Superior temporal gyrus (tissue), 1 donor: ENCODE measurements around the gene DDX54.
"Not testable (repeated sequence)": the region's sequence is repeated elsewhere in the genome, so short reads cannot be mapped to it uniquely, and the experiment has no call there.

ENCODE experiments used
- DNase-seq: peaks from one replicate; pipeline ENCODE4 v3.0.0-alpha.2; 2016; ENCODE audit errors: extremely low spot score

The DDX54 gene

DNA sequence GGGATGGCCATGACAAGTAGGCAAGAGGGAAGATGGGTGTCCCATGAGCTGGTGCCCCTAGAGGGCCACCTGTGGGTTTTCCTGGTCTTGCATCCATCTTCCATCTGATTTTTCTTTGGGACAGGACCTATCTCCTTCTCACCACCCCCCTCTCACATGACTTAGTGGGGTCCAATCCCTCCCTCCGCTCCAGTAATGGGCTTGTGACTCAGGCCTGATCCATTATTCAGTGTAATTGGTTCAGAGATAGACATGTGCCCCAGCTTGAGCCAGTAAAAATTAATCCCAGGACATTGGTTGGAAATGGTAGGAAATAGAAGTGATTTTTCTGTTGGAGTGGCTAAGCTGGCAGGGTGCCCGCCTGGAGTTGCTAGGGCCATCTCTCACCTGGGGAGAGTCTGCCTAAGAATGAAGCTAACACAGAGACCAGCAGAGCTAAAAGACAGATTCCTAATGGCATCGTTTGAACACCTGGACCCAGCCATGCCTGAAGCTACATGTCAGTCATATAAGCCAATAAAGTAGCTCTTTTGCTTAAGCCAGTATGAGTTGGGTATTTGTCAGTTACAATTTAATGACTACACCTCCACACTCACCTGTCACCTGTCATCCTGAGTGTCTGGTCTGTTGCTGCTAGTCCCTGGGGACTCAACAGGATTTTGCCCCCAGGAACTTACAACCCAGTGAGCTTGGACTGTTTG lies 64.5 kb downstream of the DDX54 start:
- no peak for DNase-seq

DNA sequence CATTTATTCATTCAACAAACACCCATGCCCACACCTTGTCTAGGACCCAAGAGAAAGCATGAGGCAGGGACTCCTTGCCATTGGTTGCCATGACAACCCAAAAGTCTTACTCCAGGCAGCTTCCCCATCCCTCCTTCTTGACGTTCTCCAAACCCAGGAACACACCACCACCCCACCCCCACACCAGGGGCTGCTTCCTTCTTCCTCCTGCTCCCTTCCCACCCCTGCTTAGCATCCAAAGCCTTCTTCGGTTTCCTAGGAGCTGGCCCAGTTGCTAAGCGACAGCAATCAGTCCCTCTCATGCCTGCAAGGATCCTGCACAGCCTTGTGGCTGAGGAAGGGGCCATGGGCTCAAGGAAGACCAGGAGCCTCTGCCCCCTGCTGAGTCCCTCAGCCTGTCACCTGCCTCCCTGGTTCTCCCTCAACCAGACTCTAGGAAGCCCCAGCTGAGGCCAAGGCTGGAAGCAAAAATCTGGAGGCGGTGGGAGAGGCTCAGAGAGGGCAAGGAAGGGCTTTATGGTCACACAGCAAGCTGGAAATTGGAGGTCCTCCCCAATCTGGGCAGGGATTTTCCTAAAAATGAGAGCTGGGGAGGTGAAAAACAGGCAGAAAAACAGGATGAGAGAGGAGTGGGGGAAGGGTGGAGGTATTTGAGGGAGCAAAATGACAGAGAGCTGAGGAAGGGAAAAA lies 65.2 kb downstream of the DDX54 start:
- DNase-seq, result no peak

DNA sequence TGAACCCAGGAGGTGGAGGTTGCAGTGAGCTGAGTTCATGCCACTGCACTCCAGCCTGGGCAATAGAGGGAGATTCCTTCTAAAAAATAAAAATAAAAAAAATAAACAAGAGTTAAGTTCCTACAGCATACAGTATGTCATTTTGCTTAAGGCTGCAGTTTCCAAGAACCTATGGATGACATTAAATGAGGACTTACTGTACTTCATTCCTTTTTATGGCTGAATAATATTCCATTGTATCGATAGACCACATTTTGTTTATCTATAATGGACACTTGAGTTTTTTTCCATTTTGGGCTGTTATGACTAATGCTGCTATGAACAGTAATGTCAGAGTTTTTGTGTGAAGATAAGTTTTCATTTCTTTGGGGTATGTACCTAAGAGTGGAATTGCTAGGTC lies 67.1 kb downstream of the DDX54 start:
- DNase-seq, result no peak

DNA sequence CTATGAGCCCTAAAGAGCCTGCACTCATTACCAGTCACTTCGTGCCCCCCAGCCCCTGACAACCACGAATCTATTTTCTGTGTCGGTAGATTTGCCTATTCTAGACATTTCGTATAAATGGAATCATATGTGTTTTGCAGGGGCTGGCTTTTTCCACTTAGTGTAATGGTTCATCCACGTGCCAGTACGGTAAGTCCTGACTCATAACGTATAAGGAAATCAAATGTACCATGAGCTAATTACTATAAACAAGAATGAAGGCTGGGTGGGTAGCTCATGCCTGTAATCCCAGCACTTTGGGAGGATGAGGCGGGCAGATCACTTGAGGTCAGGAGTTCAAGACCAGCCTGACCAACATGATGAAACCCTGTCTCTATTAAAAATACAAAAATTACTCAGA lies 67.6 kb downstream of the DDX54 start:
- not testable (repeated sequence) for DNase-seq

DNA sequence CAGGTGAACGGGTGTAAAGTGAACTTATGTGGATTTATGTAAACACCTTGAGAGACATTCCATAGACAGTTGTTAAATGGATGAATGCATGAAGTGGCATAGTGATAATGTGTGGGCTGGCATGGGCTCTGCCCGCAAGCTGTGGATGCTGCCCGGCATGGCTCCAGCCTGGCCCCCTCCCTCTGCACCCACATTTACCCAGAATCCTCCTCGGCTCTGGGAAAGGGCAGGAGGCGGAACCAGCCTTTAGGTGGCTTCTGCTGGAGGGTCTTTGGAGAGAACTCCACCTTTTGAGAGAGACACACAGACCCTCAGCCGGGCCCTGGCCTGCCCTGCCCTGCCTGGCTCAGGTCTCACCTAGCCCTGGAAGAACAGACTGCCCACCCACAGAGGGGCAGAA lies 68.4 kb downstream of the DDX54 start:
- no peak for DNase-seq

DNA sequence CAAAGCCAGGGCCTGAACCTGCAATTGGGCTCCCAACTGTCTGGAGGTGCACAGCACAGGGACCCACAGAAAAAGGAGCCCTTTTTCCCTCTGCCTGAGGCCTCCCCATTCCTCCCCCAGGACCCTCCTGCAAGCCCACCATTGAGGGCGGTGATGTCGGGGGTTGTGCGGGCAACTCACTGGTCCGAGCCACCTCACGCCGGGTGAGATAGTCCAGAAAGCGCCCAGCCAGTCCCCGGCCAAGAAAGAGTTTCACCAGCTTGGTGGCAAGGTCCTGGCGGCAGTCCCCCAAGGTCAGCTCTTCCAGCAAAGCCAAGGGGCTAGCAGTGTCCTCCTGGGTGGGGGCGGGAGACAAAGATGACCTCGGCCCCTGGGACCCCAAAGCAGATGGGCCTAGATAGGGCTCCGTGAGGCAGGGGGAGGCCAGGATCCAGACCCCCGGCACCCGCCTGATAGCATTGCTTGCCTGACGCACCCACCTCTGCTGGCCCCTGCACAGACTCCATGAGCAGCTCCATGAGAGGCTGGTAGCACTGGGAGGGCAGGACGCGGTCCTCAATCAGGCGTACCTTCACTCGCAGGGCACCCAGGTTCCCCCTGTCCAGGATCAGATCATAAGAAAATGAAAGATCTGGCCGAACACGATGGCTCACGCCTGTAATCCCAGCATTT lies 69.7 kb downstream of the DDX54 start:
- no peak for DNase-seq

DNA sequence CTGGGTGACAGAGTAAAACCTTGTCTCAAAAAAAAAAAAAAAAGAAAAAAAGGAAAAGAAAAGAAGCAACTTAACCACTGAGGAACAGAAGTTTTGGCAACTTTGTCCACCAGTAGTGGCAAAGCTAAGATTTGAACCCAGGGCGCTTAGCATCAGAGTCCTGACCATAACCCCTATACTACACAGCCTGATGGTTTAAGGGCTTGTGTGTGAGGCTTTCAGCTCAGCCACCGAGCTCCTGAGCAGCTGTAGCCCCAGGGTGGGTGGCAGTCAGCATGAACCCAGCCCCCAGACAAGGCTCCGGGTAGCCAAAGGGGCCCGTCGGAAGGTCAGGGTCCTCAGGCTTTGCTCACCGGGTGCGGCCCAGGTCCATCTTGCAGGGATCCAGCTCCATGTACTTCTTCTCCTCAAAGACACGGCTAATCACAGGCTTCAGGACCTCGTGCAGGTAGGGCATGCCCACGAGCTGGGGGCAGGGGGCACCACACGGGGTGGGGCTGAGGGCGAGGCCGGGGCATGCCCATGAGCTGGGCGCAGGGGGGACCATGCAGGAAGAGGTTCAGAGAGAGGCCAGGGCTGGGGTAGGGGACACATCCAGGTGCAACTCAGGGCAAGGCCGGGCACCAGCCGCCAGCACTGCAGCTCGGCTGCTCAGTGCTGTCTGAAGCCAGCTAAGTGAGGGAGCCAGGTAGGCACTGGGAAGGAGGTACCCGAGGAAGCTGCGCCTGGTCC lies 70.7 kb downstream of the DDX54 start:
- DNase-seq, result no peak

DNA sequence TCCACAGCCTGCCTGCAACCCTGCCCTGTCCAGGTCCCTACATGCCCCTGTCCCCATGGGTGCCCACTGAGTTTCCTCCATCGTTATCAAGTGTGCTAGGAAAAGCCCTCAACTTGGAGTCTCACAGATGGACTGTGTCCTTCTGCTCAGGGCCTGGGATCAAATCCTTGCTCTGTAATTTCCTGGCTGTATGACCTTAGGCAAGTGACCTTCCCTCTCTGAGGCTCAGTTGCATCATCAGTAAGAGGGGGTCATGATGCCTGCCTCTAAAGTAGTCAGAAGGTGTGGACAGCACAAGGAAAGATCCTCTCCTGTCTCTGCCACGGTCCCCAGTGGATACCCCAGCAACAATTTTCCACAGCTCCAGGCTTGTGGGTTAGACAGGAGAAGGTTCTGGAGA lies 71.9 kb downstream of the DDX54 start:
- DNase-seq, result no peak

DNA sequence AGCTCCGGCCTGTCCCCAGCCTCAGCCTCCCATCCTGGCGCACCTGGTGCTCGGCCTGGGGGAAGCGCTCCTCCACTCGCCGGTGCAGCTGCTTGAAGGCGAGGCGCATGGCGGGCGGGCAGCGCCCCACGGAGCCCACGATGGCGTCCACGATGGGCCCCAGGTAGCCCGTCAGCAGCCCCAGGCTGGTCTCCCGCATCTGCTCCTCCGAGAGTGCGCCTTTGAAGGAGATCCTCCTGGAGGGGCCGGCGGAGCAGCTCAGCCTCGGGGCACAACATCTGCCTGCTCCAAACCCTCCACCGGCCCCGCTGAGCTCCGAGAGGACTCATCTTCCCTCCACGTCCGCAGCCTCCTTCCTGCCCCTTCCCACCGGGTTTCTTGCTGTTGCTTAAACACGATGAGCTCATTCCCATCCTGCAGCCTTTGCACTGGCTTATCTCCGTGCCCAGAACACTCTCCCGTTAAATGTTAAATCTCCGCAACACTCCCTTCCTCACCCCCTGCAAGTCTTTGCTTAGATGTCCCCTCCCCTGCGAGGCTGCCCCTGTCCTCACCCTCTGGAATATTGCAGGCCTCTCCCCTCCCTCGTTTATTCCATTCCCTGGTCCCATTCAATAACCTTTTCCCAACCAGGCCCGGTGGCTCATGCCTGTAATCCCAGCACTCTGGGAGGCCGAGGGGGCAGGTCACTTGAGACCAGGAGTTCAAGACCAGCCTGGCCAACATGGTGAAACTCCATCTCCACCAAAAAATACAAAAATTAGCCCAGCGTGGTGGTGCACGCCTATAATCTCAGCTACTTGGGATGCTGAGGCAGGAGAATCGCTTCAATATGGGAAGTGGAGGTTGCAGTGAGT lies 73.0 kb downstream of the DDX54 start:
- DNase-seq, result no peak

DNA sequence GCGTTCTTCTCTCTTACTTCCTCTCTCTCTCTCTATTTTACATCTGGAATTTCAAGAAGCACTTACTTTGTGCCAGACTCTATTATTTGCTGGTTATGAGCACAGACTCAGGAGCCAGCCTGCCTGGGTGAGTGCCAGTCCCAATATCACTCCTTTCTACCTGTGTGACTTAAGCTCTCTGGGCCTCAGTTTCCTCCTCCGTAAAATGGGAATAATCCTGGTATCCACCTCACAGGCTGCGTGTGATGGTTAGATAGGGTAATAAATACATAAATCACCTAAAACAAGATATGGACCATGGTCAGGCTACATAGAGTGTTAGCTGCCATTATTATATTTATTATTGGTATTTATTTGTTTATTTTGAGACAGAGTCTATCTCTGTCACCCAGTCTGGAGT lies 74.0 kb downstream of the DDX54 start:
- DNase-seq, result no peak

DNA sequence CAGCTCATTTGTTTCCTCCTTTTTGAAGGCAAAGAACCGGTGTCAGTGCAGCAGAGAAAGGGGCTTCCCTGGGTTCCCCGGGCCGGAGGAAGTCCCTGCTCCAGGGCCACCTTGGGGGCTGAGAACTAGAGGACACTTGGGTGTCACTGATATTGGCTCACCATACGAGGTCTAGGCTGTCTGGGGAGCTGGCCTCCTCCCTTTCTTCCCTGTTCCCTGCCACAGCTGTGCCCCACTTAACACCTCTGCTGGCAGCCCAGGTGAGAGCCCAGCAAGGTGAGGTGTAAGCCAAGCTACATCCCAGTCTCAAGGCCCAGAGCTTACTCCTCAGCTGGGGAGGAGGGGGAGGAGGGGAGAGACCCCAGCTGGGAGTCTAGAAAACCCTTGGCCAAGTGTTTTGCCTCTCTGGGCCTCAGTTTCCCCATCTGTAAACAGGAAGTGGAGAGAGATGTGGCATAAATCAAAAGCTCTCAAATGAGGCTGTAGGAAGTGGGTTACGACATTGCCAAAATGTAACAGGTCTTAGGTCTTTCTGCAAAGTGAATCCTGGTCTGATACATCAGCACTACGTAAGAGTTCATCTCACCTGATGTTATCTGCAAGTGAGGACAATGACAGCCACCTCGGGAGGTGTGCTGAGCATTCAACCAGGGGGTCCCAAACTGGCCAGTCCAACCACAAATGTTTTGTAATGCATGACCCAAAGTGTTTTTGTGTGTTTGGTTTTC lies 75.2 kb downstream of the DDX54 start:
- DNase-seq, result no peak

DNA sequence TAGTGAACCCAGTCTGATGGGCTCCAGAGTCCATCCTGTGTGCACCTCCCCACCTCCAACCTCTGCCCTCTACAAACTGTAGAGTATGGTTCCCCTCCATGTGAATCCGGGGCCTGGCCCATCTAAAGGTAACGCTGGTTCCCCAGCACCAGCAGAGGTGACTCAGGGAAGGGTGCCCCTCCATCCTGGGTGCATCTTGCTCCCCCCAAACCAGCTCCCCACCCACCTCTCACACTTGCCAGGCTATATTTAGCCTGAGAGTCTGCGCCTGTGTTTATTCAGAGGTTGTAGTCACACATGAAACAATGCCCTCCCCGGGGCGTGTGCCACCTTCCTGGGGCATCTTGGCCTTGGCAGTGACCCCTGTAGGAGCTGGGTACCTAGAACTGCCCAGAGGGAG lies 75.9 kb downstream of the DDX54 start:
- DNase-seq, result no peak

DNA sequence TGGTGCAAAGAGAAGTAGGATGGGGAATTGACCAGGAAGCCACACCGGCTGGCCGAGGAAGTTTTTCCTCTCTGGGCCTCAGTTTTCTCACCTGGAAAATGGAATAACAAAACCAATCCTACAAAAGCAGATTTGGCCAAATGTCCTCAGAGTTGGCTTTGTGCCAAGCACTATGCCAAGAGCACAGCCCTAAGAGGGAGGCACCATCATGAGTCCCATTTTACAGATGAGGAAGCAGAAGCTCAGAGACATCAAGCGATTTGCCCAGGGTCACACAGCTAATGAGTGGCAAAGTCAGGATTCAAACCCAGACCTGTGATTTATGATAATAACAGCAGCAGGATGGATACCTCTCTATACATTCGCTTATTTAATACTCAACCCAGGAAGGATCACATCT lies 77.0 kb downstream of the DDX54 start:
- no peak for DNase-seq
